IMR-90 (cell line): ENCODE results near the gene BHLHE23.

Experiments
- BHLHE40 ChIP-seq: fragments of 150-350 bp; IDR thresholded peaks from 2 replicates; pipeline ENCODE4 v1.6.1; 2016; ENCODE audit warnings: mild to moderate bottlenecking, low read depth, low read length
- POLR2A ChIP-seq: IDR thresholded peaks from 2 replicates; pipeline ENCODE4 v1.6.1; 2012; ENCODE audit warnings: mild to moderate bottlenecking, low read depth, low read length
- TF ChIP-seq, protein P1 (sequence below): conservative IDR thresholded peaks from 2 replicates; pipeline ENCODE4 v1.5.1; 2012; ENCODE audit warnings: mild to moderate bottlenecking, low read depth, low read length, improper control_type of control experiment
- TF ChIP-seq, protein P2 (sequence below): fragments of 150-350 bp; IDR thresholded peaks from 2 replicates; pipeline ENCODE4 v1.6.1; 2016; ENCODE audit warnings: low read depth, mild to moderate bottlenecking, low read length, moderate library complexity, borderline replicate concordance

DNA sequence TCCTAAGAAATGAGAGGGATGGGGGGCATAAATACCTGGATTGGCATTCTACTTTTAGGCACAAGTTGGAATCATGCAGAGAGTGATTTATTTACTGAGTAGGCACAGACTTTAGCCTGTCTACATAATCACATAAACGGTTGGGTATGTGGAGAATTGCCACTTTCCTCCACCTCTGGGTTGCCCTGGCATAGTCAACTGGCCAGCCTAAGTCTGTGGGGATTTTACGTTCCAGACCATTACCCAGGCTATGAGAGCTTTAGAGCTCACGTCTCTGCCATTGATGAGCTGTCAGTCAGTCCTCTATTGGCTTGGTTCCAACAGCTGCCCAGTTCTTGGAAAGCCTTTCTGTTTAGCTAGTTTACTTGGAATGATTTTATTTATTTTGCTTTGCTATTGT, 5.0 kb upstream of the BHLHE23 start:
- TF ChIP-seq POLR2A, result no peak
- TF ChIP-seq, protein P1, sequence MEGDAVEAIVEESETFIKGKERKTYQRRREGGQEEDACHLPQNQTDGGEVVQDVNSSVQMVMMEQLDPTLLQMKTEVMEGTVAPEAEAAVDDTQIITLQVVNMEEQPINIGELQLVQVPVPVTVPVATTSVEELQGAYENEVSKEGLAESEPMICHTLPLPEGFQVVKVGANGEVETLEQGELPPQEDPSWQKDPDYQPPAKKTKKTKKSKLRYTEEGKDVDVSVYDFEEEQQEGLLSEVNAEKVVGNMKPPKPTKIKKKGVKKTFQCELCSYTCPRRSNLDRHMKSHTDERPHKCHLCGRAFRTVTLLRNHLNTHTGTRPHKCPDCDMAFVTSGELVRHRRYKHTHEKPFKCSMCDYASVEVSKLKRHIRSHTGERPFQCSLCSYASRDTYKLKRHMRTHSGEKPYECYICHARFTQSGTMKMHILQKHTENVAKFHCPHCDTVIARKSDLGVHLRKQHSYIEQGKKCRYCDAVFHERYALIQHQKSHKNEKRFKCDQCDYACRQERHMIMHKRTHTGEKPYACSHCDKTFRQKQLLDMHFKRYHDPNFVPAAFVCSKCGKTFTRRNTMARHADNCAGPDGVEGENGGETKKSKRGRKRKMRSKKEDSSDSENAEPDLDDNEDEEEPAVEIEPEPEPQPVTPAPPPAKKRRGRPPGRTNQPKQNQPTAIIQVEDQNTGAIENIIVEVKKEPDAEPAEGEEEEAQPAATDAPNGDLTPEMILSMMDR, result no peak
- TF ChIP-seq BHLHE40, result no peak
- TF ChIP-seq, protein P2, sequence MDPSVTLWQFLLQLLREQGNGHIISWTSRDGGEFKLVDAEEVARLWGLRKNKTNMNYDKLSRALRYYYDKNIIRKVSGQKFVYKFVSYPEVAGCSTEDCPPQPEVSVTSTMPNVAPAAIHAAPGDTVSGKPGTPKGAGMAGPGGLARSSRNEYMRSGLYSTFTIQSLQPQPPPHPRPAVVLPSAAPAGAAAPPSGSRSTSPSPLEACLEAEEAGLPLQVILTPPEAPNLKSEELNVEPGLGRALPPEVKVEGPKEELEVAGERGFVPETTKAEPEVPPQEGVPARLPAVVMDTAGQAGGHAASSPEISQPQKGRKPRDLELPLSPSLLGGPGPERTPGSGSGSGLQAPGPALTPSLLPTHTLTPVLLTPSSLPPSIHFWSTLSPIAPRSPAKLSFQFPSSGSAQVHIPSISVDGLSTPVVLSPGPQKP, result no peak
